Loucy (cell line): Measurements from ENCODE around the gene CKMT2.

Source experiments
- H2AFZ ChIP-seq: fragments of 200-600 bp; sonication (generic); 2 replicates; pipeline ENCODE4 v1.6.0; 2016; ENCODE audit warnings: antibody characterized with exemption, mild to moderate bottlenecking, low read length, moderate library complexity
- H3F3A ChIP-seq: fragments of 200-600 bp; 2 replicates; pipeline ENCODE4 v1.6.0; 2016; ENCODE audit warnings: antibody characterized with exemption, low read depth, mild to moderate bottlenecking
- H3K27me3 ChIP-seq: fragments of 200-600 bp; sonication (generic); 2 replicates; pipeline ENCODE4 v1.6.1; 2014; ENCODE audit warnings: low read length, mild to moderate bottlenecking; ENCODE audit not compliant: insufficient read depth, poor library complexity, severe bottlenecking
- H3K36me3 ChIP-seq: fragments of 200-600 bp; sonication (generic); 2 replicates; pipeline ENCODE4 v1.6.1; 2016; ENCODE audit warnings: low read length; ENCODE audit not compliant: insufficient read depth
- H3K4me1 ChIP-seq: fragments of 200-600 bp; sonication (generic); 2 replicates; pipeline ENCODE4 v1.5.1; 2014; ENCODE audit warnings: low read length, mild to moderate bottlenecking; ENCODE audit not compliant: insufficient read depth, poor library complexity, severe bottlenecking
- H3K4me2 ChIP-seq: fragments of 200-600 bp; sonication (generic); 2 replicates; pipeline ENCODE4 v1.6.0; 2014; ENCODE audit warnings: antibody characterized with exemption, low read length, low read depth, mild to moderate bottlenecking; ENCODE audit not compliant: poor library complexity, severe bottlenecking
- H3K4me3 ChIP-seq: fragments of 200-600 bp; sonication (generic); 2 replicates; pipeline ENCODE4 v1.5.1; 2014; ENCODE audit warnings: low read length, mild to moderate bottlenecking, mixed read lengths; ENCODE audit not compliant: poor library complexity, severe bottlenecking
- H3K79me2 ChIP-seq: fragments of 200-600 bp; sonication (generic); 2 replicates; pipeline ENCODE4 v1.6.1; 2014; ENCODE audit warnings: low read length; ENCODE audit not compliant: insufficient read depth
- H3K9ac ChIP-seq: fragments of 200-600 bp; sonication (generic); 2 replicates; pipeline ENCODE4 v1.6.0; 2014; ENCODE audit warnings: mild to moderate bottlenecking, low read depth, low read length, moderate library complexity; ENCODE audit not compliant: poor library complexity, severe bottlenecking
- H3K9me2 ChIP-seq: fragments of 200-600 bp; sonication (generic); replicated peaks from 2 replicates; pipeline ENCODE4 v1.6.1; 2016; ENCODE audit warnings: low read depth, low read length, mixed read lengths
- H3K9me3 ChIP-seq: fragments of 200-600 bp; sonication (generic); 2 replicates; pipeline ENCODE4 v1.6.1; 2014; ENCODE audit warnings: mild to moderate bottlenecking, antibody characterized with exemption, low read length, low read depth; ENCODE audit not compliant: insufficient read depth
- H4K20me1 ChIP-seq: fragments of 200-600 bp; sonication (generic); 2 replicates; pipeline ENCODE4 v1.6.0; 2014; ENCODE audit warnings: antibody characterized with exemption, low read length, mild to moderate bottlenecking; ENCODE audit not compliant: insufficient read depth, poor library complexity, severe bottlenecking
- CTCF ChIP-seq: fragments of 200-600 bp; sonication (generic); conservative IDR thresholded peaks from 2 replicates; pipeline ENCODE4 v1.5.1; 2014; ENCODE audit warnings: mild to moderate bottlenecking, antibody characterized with exemption, low read length
- EZH2phosphoT487 ChIP-seq: fragments of 200-600 bp; IDR thresholded peaks from 2 replicates; pipeline ENCODE4 v1.6.1; 2018; ENCODE audit warnings: antibody characterized with exemption, mild to moderate bottlenecking, moderate library complexity, borderline replicate concordance

The CKMT2 gene

GRCh38 chr5:81226949-81227348 is 6.2 kb upstream of the CKMT2 start:
- TF ChIP-seq CTCF = no peak
- no peak for TF ChIP-seq EZH2phosphoT487
- H3K4me3 ChIP-seq = no peak overlapping the region
- H3F3A ChIP-seq = no peaks in the 10 kb centered on the region
- no peaks in the 10 kb centered on the region for H3K4me1 ChIP-seq
- no peaks in the 10 kb centered on the region for H3K9me2 ChIP-seq
- H3K36me3 ChIP-seq = no peaks in the 10 kb centered on the region
- H3K9ac ChIP-seq = no peak overlapping the region
- no peak overlapping the region for H2AFZ ChIP-seq
- H3K27me3 ChIP-seq = no peaks in the 10 kb centered on the region
- no peaks in the 10 kb centered on the region for H3K79me2 ChIP-seq
- no peaks in the 10 kb centered on the region for H3K9me3 ChIP-seq
- no peaks in the 10 kb centered on the region for H4K20me1 ChIP-seq
- no peak overlapping the region for H3K4me2 ChIP-seq

GRCh38 chr5:81228084-81228483 is 5.0 kb upstream of the CKMT2 start:
- Histone ChIP-seq H3F3A (no peaks in the 10 kb centered on the region), H3K4me1 (no peaks in the 10 kb centered on the region), H3K36me3 (no peaks in the 10 kb centered on the region), H3K9ac (no peak overlapping the region), H3K9me2 (no peaks in the 10 kb centered on the region), H2AFZ (no peak overlapping the region), H4K20me1 (no peaks in the 10 kb centered on the region), H3K4me3 (no peak overlapping the region), H3K4me2 (no peak overlapping the region), H3K9me3 (no peaks in the 10 kb centered on the region), H3K27me3 (no peaks in the 10 kb centered on the region), H3K79me2 (no peaks in the 10 kb centered on the region)
- no peak for TF ChIP-seq EZH2phosphoT487
- TF ChIP-seq CTCF = no peak

GRCh38 chr5:81230416-81230815 is 2.7 kb upstream of the CKMT2 start:
- H4K20me1 ChIP-seq = no peaks in the 10 kb centered on the region
- no peak overlapping the region for H3K4me3 ChIP-seq
- no peaks in the 10 kb centered on the region for H3K9me2 ChIP-seq
- no peak overlapping the region for H3K9ac ChIP-seq
- H2AFZ ChIP-seq = no peak overlapping the region
- H3K27me3 ChIP-seq = no peaks in the 10 kb centered on the region
- H3K4me2 ChIP-seq = no peak overlapping the region
- no peaks in the 10 kb centered on the region for H3K9me3 ChIP-seq
- H3K79me2 ChIP-seq = no peaks in the 10 kb centered on the region
- H3K36me3 ChIP-seq = no peaks in the 10 kb centered on the region
- no peaks in the 10 kb centered on the region for H3F3A ChIP-seq
- TF ChIP-seq EZH2phosphoT487 = no peak
- no peak for TF ChIP-seq CTCF
- H3K4me1 ChIP-seq = peaks cover 7% of the 10 kb centered on the region
